HepG2 (cell line): ENCODE measurements around the gene ACTR3. TPM values are rescaled to one million over a fixed set of nuclear protein-coding genes. Genes with fewer than 3 reads are reported as not detected.
A peak's percentile ranks its signal among the peaks of the same experiment; 100 is the strongest.

Experiments used
- FOSL2 ChIP-seq: sonication (generic); formaldehyde crosslinking; IDR thresholded peaks from 2 replicates; pipeline ENCODE4 v1.4.0; 2020; ENCODE audit warnings: missing genetic modification reagents
- FOXA3 ChIP-seq: IDR thresholded peaks from 2 replicates; pipeline ENCODE4 v1.6.1; 2016; ENCODE audit warnings: missing genetic modification reagents, missing compliant biosample characterization
- FOXP4 ChIP-seq: sonication (generic); formaldehyde crosslinking; IDR thresholded peaks from 2 replicates; pipeline ENCODE4 v1.4.0; 2020; ENCODE audit warnings: missing genetic modification reagents
- HNF1A ChIP-seq, 2 experiments: sonication (generic) in 1 of 2; formaldehyde crosslinking in 1 of 2; IDR thresholded peaks; 2 replicates each; pipeline versions ENCODE4 v1.4.0 to v1.6.1; 2016 to 2020; ENCODE audit warnings: borderline replicate concordance in 1 of 2, low read depth in 1 of 2, mild to moderate bottlenecking in 1 of 2, missing genetic modification reagents in 1 of 2
- KLF15 ChIP-seq: sonication (generic); formaldehyde crosslinking; IDR thresholded peaks from 2 replicates; pipeline ENCODE4 v1.8.1; 2023; ENCODE audit warnings: borderline replicate concordance, mild to moderate bottlenecking, inconsistent platforms, missing genetic modification reagents, mixed read lengths
- MEF2D ChIP-seq: sonication (generic); formaldehyde crosslinking; IDR thresholded peaks from 2 replicates; pipeline ENCODE4 v1.5.1; 2020; ENCODE audit warnings: mild to moderate bottlenecking, missing genetic modification reagents
- NCOA2 ChIP-seq: sonication (generic); formaldehyde crosslinking; IDR thresholded peaks from 2 replicates; pipeline ENCODE4 v1.8.0; 2022; ENCODE audit warnings: inconsistent platforms
- TFAP4 ChIP-seq: sonication (generic); IDR thresholded peaks from 2 replicates; pipeline ENCODE4 v1.6.1; 2016; ENCODE audit warnings: low read depth, borderline replicate concordance
- ZMYM4 ChIP-seq: sonication (generic); formaldehyde crosslinking; IDR thresholded peaks from 2 replicates; pipeline ENCODE4 v1.8.1; 2023; ENCODE audit warnings: mild to moderate bottlenecking, missing genetic modification reagents
- ZNF737 ChIP-seq: sonication (generic); formaldehyde crosslinking; IDR thresholded peaks from 2 replicates; pipeline ENCODE4 v1.5.0; 2020; ENCODE audit warnings: missing genetic modification reagents, mild to moderate bottlenecking, borderline replicate concordance
- ZNF891 ChIP-seq: sonication (generic); formaldehyde crosslinking; IDR thresholded peaks from 2 replicates; pipeline ENCODE4 v1.5.0; 2020; ENCODE audit warnings: mild to moderate bottlenecking, missing genetic modification reagents
- ZSCAN31 ChIP-seq: sonication (generic); formaldehyde crosslinking; IDR thresholded peaks from 2 replicates; pipeline ENCODE4 v1.5.0; 2020; ENCODE audit warnings: low read depth, mild to moderate bottlenecking, missing genetic modification reagents
- ZSCAN9 ChIP-seq: IDR thresholded peaks from 2 replicates; pipeline ENCODE4 v1.6.1; 2016; ENCODE audit warnings: borderline replicate concordance
- polyA plus RNA-seq, 8 experiments: library from polyadenylated mRNA; depleted of rRNA in 3 of 8; stranded (reverse) in 7 of 8; unstranded in 1 of 8; fragments of >200 nt; fragmentation: Illumina TruSeq in 4 of 8; extraction: Trizol in 4 of 8; gene quantifications; 2 replicates each; pipeline versions ENCODE4 v1.2.1 to v1.2.3, GENCODE V29; 2011 to 2016; ENCODE audit warnings: low read depth in 4 of 8, missing spikeins in 1 of 8, mixed read lengths in 1 of 8; ENCODE audit not compliant: insufficient read depth in 1 of 8
- total RNA-seq, 5 experiments: library from RNA; depleted of rRNA; stranded (reverse); fragments of >200 nt; fragmentation: Illumina TruSeq; extraction: Trizol; gene quantifications; 2 replicates each; pipeline ENCODE4 v1.2.3, GENCODE V29; 2016; ENCODE audit warnings: low read depth in 1 of 5
- TF ChIP-seq, protein P1 (sequence below): IDR thresholded peaks from 2 replicates; pipeline ENCODE4 v1.6.1; 2016; ENCODE audit warnings: missing genetic modification reagents, missing compliant biosample characterization
- TF ChIP-seq, protein P2 (sequence below): IDR thresholded peaks from 2 replicates; pipeline ENCODE4 v1.6.1; 2018; ENCODE audit warnings: missing genetic modification reagents, mild to moderate bottlenecking, missing compliant biosample characterization
- TF ChIP-seq, protein P3 (sequence below): sonication (generic); formaldehyde crosslinking; IDR thresholded peaks from 2 replicates; pipeline ENCODE4 v1.5.0; 2020; ENCODE audit warnings: missing genetic modification reagents, mild to moderate bottlenecking, borderline replicate concordance
- TF ChIP-seq, protein P4 (sequence below): sonication (generic); formaldehyde crosslinking; IDR thresholded peaks from 2 replicates; pipeline ENCODE4 v1.4.0; 2020; ENCODE audit warnings: missing genetic modification reagents

The ACTR3 gene
- total and polyA plus RNA-seq, 2 of the 13 experiments (the other 11 are each of a cell fraction or from before 2014, with no cell fraction given), result 123 to 225 TPM

- TF ChIP-seq HNF1A (IDR thresholded peaks at IDR 0.05; ENCODE audit: low read depth) (no peak), HNF1A (CRISPR knock-in tag; IDR thresholded peaks at IDR 0.05; ENCODE audit: borderline replicate concordance) (no peak), FOXP4 (CRISPR knock-in tag) (0 out of 2 replicates have a peak, but pooled peaks have one; percentile 35), ZSCAN31 (CRISPR knock-in tag) (peak; percentile 58; the same call in 1 of the 2 replicates), FOXA3 (CRISPR knock-in tag) (peak; percentile 85), ZMYM4 (CRISPR knock-in tag) (peak; percentile 66), MEF2D (CRISPR knock-in tag) (peak; percentile 26; the same call in 1 of the 2 replicates), FOSL2 (CRISPR knock-in tag) (peak; percentile 77), NCOA2 (0 out of 2 replicates have a peak, but pooled peaks have one; percentile 27), TFAP4 (peak; percentile 66; the same call in 1 of the 2 replicates), ZSCAN9 (CRISPR knock-in tag) (peak; percentile 90), ZNF891 (no peak), KLF15 (CRISPR knock-in tag) (no peak), ZNF737 (CRISPR knock-in tag) (no peak)
- TF ChIP-seq, protein P1, sequence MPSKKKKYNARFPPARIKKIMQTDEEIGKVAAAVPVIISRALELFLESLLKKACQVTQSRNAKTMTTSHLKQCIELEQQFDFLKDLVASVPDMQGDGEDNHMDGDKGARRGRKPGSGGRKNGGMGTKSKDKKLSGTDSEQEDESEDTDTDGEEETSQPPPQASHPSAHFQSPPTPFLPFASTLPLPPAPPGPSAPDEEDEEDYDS (CRISPR knock-in tag), result peak; percentile 56; the same call in 1 of the 2 replicates
- TF ChIP-seq, protein P2, sequence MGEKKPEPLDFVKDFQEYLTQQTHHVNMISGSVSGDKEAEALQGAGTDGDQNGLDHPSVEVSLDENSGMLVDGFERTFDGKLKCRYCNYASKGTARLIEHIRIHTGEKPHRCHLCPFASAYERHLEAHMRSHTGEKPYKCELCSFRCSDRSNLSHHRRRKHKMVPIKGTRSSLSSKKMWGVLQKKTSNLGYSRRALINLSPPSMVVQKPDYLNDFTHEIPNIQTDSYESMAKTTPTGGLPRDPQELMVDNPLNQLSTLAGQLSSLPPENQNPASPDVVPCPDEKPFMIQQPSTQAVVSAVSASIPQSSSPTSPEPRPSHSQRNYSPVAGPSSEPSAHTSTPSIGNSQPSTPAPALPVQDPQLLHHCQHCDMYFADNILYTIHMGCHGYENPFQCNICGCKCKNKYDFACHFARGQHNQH, result peak; percentile 36; the same call in 1 of the 2 replicates
- TF ChIP-seq, protein P3, sequence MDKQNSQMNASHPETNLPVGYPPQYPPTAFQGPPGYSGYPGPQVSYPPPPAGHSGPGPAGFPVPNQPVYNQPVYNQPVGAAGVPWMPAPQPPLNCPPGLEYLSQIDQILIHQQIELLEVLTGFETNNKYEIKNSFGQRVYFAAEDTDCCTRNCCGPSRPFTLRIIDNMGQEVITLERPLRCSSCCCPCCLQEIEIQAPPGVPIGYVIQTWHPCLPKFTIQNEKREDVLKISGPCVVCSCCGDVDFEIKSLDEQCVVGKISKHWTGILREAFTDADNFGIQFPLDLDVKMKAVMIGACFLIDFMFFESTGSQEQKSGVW (CRISPR knock-in tag), result no peak
- TF ChIP-seq, protein P4, sequence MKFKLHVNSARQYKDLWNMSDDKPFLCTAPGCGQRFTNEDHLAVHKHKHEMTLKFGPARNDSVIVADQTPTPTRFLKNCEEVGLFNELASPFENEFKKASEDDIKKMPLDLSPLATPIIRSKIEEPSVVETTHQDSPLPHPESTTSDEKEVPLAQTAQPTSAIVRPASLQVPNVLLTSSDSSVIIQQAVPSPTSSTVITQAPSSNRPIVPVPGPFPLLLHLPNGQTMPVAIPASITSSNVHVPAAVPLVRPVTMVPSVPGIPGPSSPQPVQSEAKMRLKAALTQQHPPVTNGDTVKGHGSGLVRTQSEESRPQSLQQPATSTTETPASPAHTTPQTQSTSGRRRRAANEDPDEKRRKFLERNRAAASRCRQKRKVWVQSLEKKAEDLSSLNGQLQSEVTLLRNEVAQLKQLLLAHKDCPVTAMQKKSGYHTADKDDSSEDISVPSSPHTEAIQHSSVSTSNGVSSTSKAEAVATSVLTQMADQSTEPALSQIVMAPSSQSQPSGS (CRISPR knock-in tag), result peak; percentile 69; the same call in 1 of the 2 replicates
These were observed 75.8 kb downstream of the ACTR3 start (continued) for GRCh38 chr2:113965644-113966043.
